Gastroesophageal sphincter (tissue), 3 donors: Measurements from ENCODE around the gene PTK6.

Experiments
- CTCF ChIP-seq, 4 experiments: fragments of 200-600 bp in 2 of 4; fragments of 450-650 bp in 2 of 4; sonication (generic) in 1 of 4; IDR thresholded peaks; one replicate each; pipeline ENCODE4 v1.5.1; 2017 to 2019; ENCODE audit warnings: antibody characterized with exemption in 4 of 4, mild to moderate bottlenecking in 2 of 4, moderate library complexity in 2 of 4
- EP300 ChIP-seq: sonication (generic); formaldehyde crosslinking; IDR thresholded peaks from one replicate; pipeline ENCODE4 v1.6.1; 2017; ENCODE audit warnings: antibody characterized with exemption, mild to moderate bottlenecking
- POLR2A ChIP-seq, 2 donors: fragments of 450-650 bp; IDR thresholded peaks; one replicate each; pipeline ENCODE4 v1.6.1; 2017; ENCODE audit warnings: antibody characterized with exemption in 2 of 2, mild to moderate bottlenecking in 2 of 2, moderate library complexity in 1 of 2
- POLR2AphosphoS5 ChIP-seq: sonication (generic); formaldehyde crosslinking; IDR thresholded peaks from one replicate; pipeline ENCODE4 v1.6.1; 2017; ENCODE audit warnings: antibody characterized with exemption

GRCh38 chr20:63517376-63518309 lies 19.5 kb downstream of the PTK6 start:
- TF ChIP-seq CTCF (IDR thresholded peaks at IDR 0.05) (no peak), POLR2AphosphoS5 (no peak), POLR2A (IDR thresholded peaks at IDR 0.05) (no peak), EP300 (no peak)
